Activated naive CD4-positive, alpha-beta T cell treated with anti-CD3 and anti-CD28 coated beads, Interleukin-2, amount 10 ng/mL, durations not matched to agents 7 days and 5 days (primary cell): Measurements from ENCODE around the gene IL22RA2.
"Not testable (repeated sequence)": the region's sequence is repeated elsewhere in the genome, so short reads cannot be mapped to it uniquely, and the experiment has no call there.

Experiments used
- CTCF ChIA-PET: fragments of 350-600 bp; sonication (Branson Sonifier 250); formaldehyde crosslinking; loops from one replicate; lab custom pipeline; 2021; ENCODE audit warnings: antibody characterized with exemption; lab: Charles Lee
- DNase-seq: peaks from one replicate; pipeline ENCODE4 v3.0.0-alpha.2; 2020
- H3K27ac Mint-ChIP-seq: one replicate; pipeline ENCODE4 v1.8.0; 2021; ENCODE audit warnings: mild to moderate bottlenecking, moderate library complexity, mixed read lengths
- H3K27me3 Mint-ChIP-seq: one replicate; pipeline ENCODE4 v1.8.0; 2021; ENCODE audit warnings: mild to moderate bottlenecking, mixed read lengths
- H3K36me3 Mint-ChIP-seq: one replicate; pipeline ENCODE4 v1.8.0; 2021; ENCODE audit warnings: mixed read lengths
- H3K4me1 Mint-ChIP-seq: one replicate; pipeline ENCODE4 v1.8.0; 2021; ENCODE audit warnings: mixed read lengths
- H3K4me3 Mint-ChIP-seq: one replicate; pipeline ENCODE4 v1.8.0; 2021; ENCODE audit warnings: mild to moderate bottlenecking, moderate library complexity, mixed read lengths
- H3K9me3 Mint-ChIP-seq: one replicate; pipeline ENCODE4 v1.8.0; 2021; ENCODE audit warnings: mixed read lengths

IL22RA2 gene

GRCh38 chr6:137210903-137211302 is 37.5 kb upstream of the IL22RA2 start:
- H3K36me3 Mint-ChIP-seq: peaks cover 45% of the 10 kb centered on the region
- CTCF ChIA-PET: no interaction called here
- H3K27ac Mint-ChIP-seq: no peak overlapping the region
- H3K27me3 Mint-ChIP-seq: no peaks in the 10 kb centered on the region
- DNase-seq: no peak
- peaks cover 18% of the 10 kb centered on the region for H3K9me3 Mint-ChIP-seq
- no peak overlapping the region for H3K4me3 Mint-ChIP-seq
- H3K4me1 Mint-ChIP-seq: peaks cover 16% of the 10 kb centered on the region

- Mint-ChIP-seq H3K4me3 (no peak overlapping the region), H3K27me3 (no peaks in the 10 kb centered on the region), H3K4me1 (peaks cover 3% of the 10 kb centered on the region), H3K27ac (no peak overlapping the region), H3K9me3 (peaks cover 18% of the 10 kb centered on the region), H3K36me3 (peaks cover 54% of the 10 kb centered on the region)
- DNase-seq: no peak
- CTCF ChIA-PET: interaction anchor here (0.6 kb wide), 1 partner anchor 381 kb away, joined by 3 read pairs; no protein-coding TSS in a partner anchor
These were observed 34.8 kb upstream of the IL22RA2 start for GRCh38 chr6:137208279-137208678.

GRCh38 chr6:137207457-137207856 is 34.0 kb upstream of the IL22RA2 start:
- DNase-seq, H3K27me3 Mint-ChIP-seq, H3K4me3 Mint-ChIP-seq, H3K4me1 Mint-ChIP-seq, H3K27ac Mint-ChIP-seq, CTCF ChIA-PET: not testable (repeated sequence)
- peaks cover 18% of the 10 kb centered on the region for H3K9me3 Mint-ChIP-seq
- peaks cover 55% of the 10 kb centered on the region for H3K36me3 Mint-ChIP-seq

- Mint-ChIP-seq H3K9me3 (peaks cover 18% of the 10 kb centered on the region), H3K4me3 (no peak overlapping the region), H3K36me3 (peaks cover 53% of the 10 kb centered on the region), H3K27ac (no peak overlapping the region), H3K27me3 (no peaks in the 10 kb centered on the region), H3K4me1 (no peaks in the 10 kb centered on the region)
- no peak for DNase-seq
- CTCF ChIA-PET: no interaction called here
These were observed 33.1 kb upstream of the IL22RA2 start for GRCh38 chr6:137206577-137206976.

- Mint-ChIP-seq H3K36me3 (peaks cover 47% of the 10 kb centered on the region), H3K4me3 (no peak overlapping the region), H3K27ac (no peak overlapping the region), H3K9me3 (peaks cover 6% of the 10 kb centered on the region), H3K4me1 (no peaks in the 10 kb centered on the region), H3K27me3 (no peaks in the 10 kb centered on the region)
- no peak for DNase-seq
- CTCF ChIA-PET: no interaction called here
These were observed 29.8 kb upstream of the IL22RA2 start for GRCh38 chr6:137203256-137203655.

GRCh38 chr6:137202078-137202477 is 28.6 kb upstream of the IL22RA2 start:
- CTCF ChIA-PET: interaction anchor here (1.2 kb wide), 1 partner anchor 112 kb away, joined by 4 read pairs; no protein-coding TSS in a partner anchor
- Mint-ChIP-seq H3K9me3 (no peaks in the 10 kb centered on the region), H3K27ac (no peak overlapping the region), H3K4me1 (peaks cover 4% of the 10 kb centered on the region), H3K27me3 (no peaks in the 10 kb centered on the region), H3K4me3 (no peak overlapping the region), H3K36me3 (peaks cover 46% of the 10 kb centered on the region)
- DNase-seq: no peak

- Mint-ChIP-seq H3K4me1 (peaks cover 9% of the 10 kb centered on the region), H3K4me3 (no peak overlapping the region), H3K27me3 (no peaks in the 10 kb centered on the region), H3K27ac (no peak overlapping the region), H3K36me3 (peaks cover 43% of the 10 kb centered on the region), H3K9me3 (no peaks in the 10 kb centered on the region)
- CTCF ChIA-PET: interaction anchor here (1.2 kb wide), 1 partner anchor 111 kb away, joined by 4 read pairs; no protein-coding TSS in a partner anchor
- no peak for DNase-seq
These were observed 27.6 kb upstream of the IL22RA2 start for GRCh38 chr6:137201006-137201405.

- CTCF ChIA-PET: no interaction called here
- Mint-ChIP-seq H3K36me3 (peaks cover 40% of the 10 kb centered on the region), H3K9me3 (no peaks in the 10 kb centered on the region), H3K27me3 (no peaks in the 10 kb centered on the region), H3K4me1 (peaks cover 10% of the 10 kb centered on the region), H3K27ac (no peak overlapping the region), H3K4me3 (no peak overlapping the region)
- DNase-seq: no peak
These were observed 26.8 kb upstream of the IL22RA2 start for GRCh38 chr6:137200288-137200687.

- Mint-ChIP-seq H3K36me3 (peaks cover 22% of the 10 kb centered on the region), H3K27me3 (no peaks in the 10 kb centered on the region), H3K4me1 (peaks cover 10% of the 10 kb centered on the region), H3K4me3 (no peak overlapping the region), H3K9me3 (no peaks in the 10 kb centered on the region), H3K27ac (no peak overlapping the region)
- DNase-seq: no peak
- CTCF ChIA-PET: no interaction called here
These were observed 24.5 kb upstream of the IL22RA2 start for GRCh38 chr6:137197684-137198645.

GRCh38 chr6:137193256-137194070 is 20.0 kb upstream of the IL22RA2 start:
- Mint-ChIP-seq H3K27me3 (peaks cover 3% of the 10 kb centered on the region), H3K4me3 (no peak overlapping the region), H3K36me3 (peaks cover 10% of the 10 kb centered on the region), H3K9me3 (peaks cover 7% of the 10 kb centered on the region), H3K27ac (no peak overlapping the region), H3K4me1 (peaks cover 10% of the 10 kb centered on the region)
- DNase-seq: no peak
- CTCF ChIA-PET: no interaction called here

- no peak overlapping the region for H3K27ac Mint-ChIP-seq
- peaks cover 3% of the 10 kb centered on the region for H3K36me3 Mint-ChIP-seq
- peaks cover 10% of the 10 kb centered on the region for H3K9me3 Mint-ChIP-seq
- CTCF ChIA-PET: no interaction called here
- peaks cover 8% of the 10 kb centered on the region for H3K4me1 Mint-ChIP-seq
- H3K4me3 Mint-ChIP-seq: no peak overlapping the region
- peaks cover 3% of the 10 kb centered on the region for H3K27me3 Mint-ChIP-seq
- DNase-seq: no peak
These were observed 19.4 kb upstream of the IL22RA2 start for GRCh38 chr6:137192821-137193220.

- Mint-ChIP-seq H3K9me3 (peaks cover 17% of the 10 kb centered on the region), H3K4me3 (no peak overlapping the region), H3K36me3 (peaks cover 1% of the 10 kb centered on the region), H3K4me1 (peaks cover 5% of the 10 kb centered on the region), H3K27me3 (peaks cover 3% of the 10 kb centered on the region), H3K27ac (no peak overlapping the region)
- CTCF ChIA-PET: interaction anchor here (0.9 kb wide), 1 partner anchor 69 kb away, joined by 3 read pairs; no protein-coding TSS in a partner anchor
- DNase-seq: no peak
These were observed 18.2 kb upstream of the IL22RA2 start for GRCh38 chr6:137191670-137192069.

- CTCF ChIA-PET: interaction anchor here (0.9 kb wide), 1 partner anchor 70 kb away, joined by 3 read pairs; no protein-coding TSS in a partner anchor
- no peak overlapping the region for H3K27ac Mint-ChIP-seq
- peaks cover 18% of the 10 kb centered on the region for H3K9me3 Mint-ChIP-seq
- H3K27me3 Mint-ChIP-seq: peaks cover 3% of the 10 kb centered on the region
- peaks cover 1% of the 10 kb centered on the region for H3K36me3 Mint-ChIP-seq
- H3K4me3 Mint-ChIP-seq: no peak overlapping the region
- H3K4me1 Mint-ChIP-seq: peaks cover 4% of the 10 kb centered on the region
- DNase-seq: no peak
These were observed 17.8 kb upstream of the IL22RA2 start for GRCh38 chr6:137191236-137191635.

GRCh38 chr6:137190583-137191094 is 17.2 kb upstream of the IL22RA2 start:
- H3K27ac Mint-ChIP-seq: no peak overlapping the region
- DNase-seq: no peak
- H3K4me1 Mint-ChIP-seq: no peaks in the 10 kb centered on the region
- peaks cover 3% of the 10 kb centered on the region for H3K36me3 Mint-ChIP-seq
- peaks cover 3% of the 10 kb centered on the region for H3K27me3 Mint-ChIP-seq
- no peak overlapping the region for H3K4me3 Mint-ChIP-seq
- CTCF ChIA-PET: no interaction called here
- peaks cover 21% of the 10 kb centered on the region for H3K9me3 Mint-ChIP-seq
